HG02970 (cell line): ENCODE data around the gene LCN15.

Source experiments
- ATAC-seq: cut with Tn5 transposase; IDR thresholded peaks from one replicate; pipeline ENCODE4 v1.9.1; 2021; ENCODE audit warnings: mild to moderate bottlenecking, moderate library complexity, moderate number of reproducible peaks; ENCODE audit not compliant: unreplicated experiment, low FRiP score

Gene LCN15

GRCh38 chr9:136724772-136725171, 39.5 kb downstream of the LCN15 start:
- ATAC-seq: no peak

- no peak for ATAC-seq
These were observed 40.3 kb downstream of the LCN15 start for GRCh38 chr9:136723989-136724388.

- no peak for ATAC-seq
These were observed 40.8 kb downstream of the LCN15 start for GRCh38 chr9:136723362-136723976.

GRCh38 chr9:136722969-136723356, 41.4 kb downstream of the LCN15 start:
- ATAC-seq: no peak

GRCh38 chr9:136722093-136722968, 42.0 kb downstream of the LCN15 start:
- ATAC-seq: no peak

- ATAC-seq: no peak
These were observed 42.8 kb downstream of the LCN15 start for GRCh38 chr9:136721339-136722092.

GRCh38 chr9:136720898-136721338, 43.4 kb downstream of the LCN15 start:
- ATAC-seq: no peak

- no peak for ATAC-seq
These were observed 43.9 kb downstream of the LCN15 start for GRCh38 chr9:136720251-136720897.

- no peak for ATAC-seq
These were observed 45.0 kb downstream of the LCN15 start for GRCh38 chr9:136719195-136719880.

GRCh38 chr9:136718345-136719194, 45.7 kb downstream of the LCN15 start:
- ATAC-seq: no peak

GRCh38 chr9:136717399-136717798, 46.9 kb downstream of the LCN15 start:
- ATAC-seq: no peak

- ATAC-seq: no peak
These were observed 49.4 kb downstream of the LCN15 start for GRCh38 chr9:136714893-136715274.

- ATAC-seq: no peak
These were observed 50.0 kb downstream of the LCN15 start for GRCh38 chr9:136714096-136714892.

GRCh38 chr9:136713550-136713949, 50.8 kb downstream of the LCN15 start:
- ATAC-seq: no peak

GRCh38 chr9:136712690-136713544, 51.4 kb downstream of the LCN15 start:
- no peak for ATAC-seq

- ATAC-seq: no peak
These were observed 52.3 kb downstream of the LCN15 start, which contains the start of gene DIPK1B for GRCh38 chr9:136711751-136712689. Gene DIPK1B, plus strand, starts transcription at chr9:136712572. Its CDS starts 94 bp downstream, at chr9:136712666.
